Mucosa of stomach (tissue), 1 donor: Measurements from ENCODE around the gene ARHGAP15.

ENCODE experiments used
- H3K27me3 ChIP-seq: one replicate; pipeline ENCODE4 v1.7.0; 2013; ENCODE audit warnings: mild to moderate bottlenecking, low read length; ENCODE audit not compliant: control insufficient read depth, insufficient read depth
- H3K36me3 ChIP-seq: one replicate; pipeline ENCODE4 v1.7.0; 2013; ENCODE audit warnings: low read length; ENCODE audit not compliant: control insufficient read depth, insufficient read depth
- H3K4me1 ChIP-seq: one replicate; pipeline ENCODE4 v1.7.0; 2013; ENCODE audit warnings: mild to moderate bottlenecking, low read length; ENCODE audit not compliant: control insufficient read depth, insufficient read depth
- H3K4me3 ChIP-seq: one replicate; pipeline ENCODE4 v1.7.0; 2013; ENCODE audit warnings: low read length
- H3K9ac ChIP-seq: one replicate; pipeline ENCODE4 v1.7.0; 2013; ENCODE audit warnings: mild to moderate bottlenecking, low read length, moderate library complexity
- H3K9me3 ChIP-seq: one replicate; pipeline ENCODE4 v1.7.0; 2013; ENCODE audit warnings: mild to moderate bottlenecking, low read length, moderate library complexity; ENCODE audit not compliant: control insufficient read depth
- donor health status: Pancreatic carcinoma.

The ARHGAP15 gene

GRCh38 chr2:143480086-143480485 lies 350.9 kb downstream of the ARHGAP15 start:
- no peaks in the 10 kb centered on the region for H3K36me3 ChIP-seq
- H3K4me3 ChIP-seq, result no peak overlapping the region
- no peaks in the 10 kb centered on the region for H3K9me3 ChIP-seq
- no peak overlapping the region for H3K9ac ChIP-seq
- no peaks in the 10 kb centered on the region for H3K27me3 ChIP-seq
- no peaks in the 10 kb centered on the region for H3K4me1 ChIP-seq

- Histone ChIP-seq H3K9me3 (no peaks in the 10 kb centered on the region), H3K36me3 (no peaks in the 10 kb centered on the region), H3K9ac (no peak overlapping the region), H3K4me3 (no peak overlapping the region), H3K27me3 (no peaks in the 10 kb centered on the region), H3K4me1 (no peaks in the 10 kb centered on the region)
These were observed 351.5 kb downstream of the ARHGAP15 start for GRCh38 chr2:143480601-143481236.

GRCh38 chr2:143481237-143481623 lies 352.0 kb downstream of the ARHGAP15 start:
- Histone ChIP-seq H3K4me3 (no peak overlapping the region), H3K27me3 (no peaks in the 10 kb centered on the region), H3K9ac (no peak overlapping the region), H3K36me3 (no peaks in the 10 kb centered on the region), H3K9me3 (no peaks in the 10 kb centered on the region), H3K4me1 (no peaks in the 10 kb centered on the region)

- Histone ChIP-seq H3K27me3 (no peaks in the 10 kb centered on the region), H3K4me3 (no peak overlapping the region), H3K4me1 (no peaks in the 10 kb centered on the region), H3K9ac (no peak overlapping the region), H3K36me3 (no peaks in the 10 kb centered on the region), H3K9me3 (no peaks in the 10 kb centered on the region)
These were observed 352.5 kb downstream of the ARHGAP15 start for GRCh38 chr2:143481733-143482132.

- no peaks in the 10 kb centered on the region for H3K9me3 ChIP-seq
- no peaks in the 10 kb centered on the region for H3K4me1 ChIP-seq
- no peak overlapping the region for H3K4me3 ChIP-seq
- H3K36me3 ChIP-seq, result no peaks in the 10 kb centered on the region
- no peaks in the 10 kb centered on the region for H3K27me3 ChIP-seq
- H3K9ac ChIP-seq, result no peak overlapping the region
These were observed 353.1 kb downstream of the ARHGAP15 start for GRCh38 chr2:143482316-143482715.

GRCh38 chr2:143482771-143483170 lies 353.6 kb downstream of the ARHGAP15 start:
- no peak overlapping the region for H3K4me3 ChIP-seq
- H3K9ac ChIP-seq, result no peak overlapping the region
- no peaks in the 10 kb centered on the region for H3K9me3 ChIP-seq
- H3K4me1 ChIP-seq, result no peaks in the 10 kb centered on the region
- no peaks in the 10 kb centered on the region for H3K27me3 ChIP-seq
- H3K36me3 ChIP-seq, result no peaks in the 10 kb centered on the region

- H3K9ac ChIP-seq, result no peak overlapping the region
- no peak overlapping the region for H3K4me3 ChIP-seq
- H3K4me1 ChIP-seq, result no peaks in the 10 kb centered on the region
- H3K9me3 ChIP-seq, result no peaks in the 10 kb centered on the region
- H3K36me3 ChIP-seq, result no peaks in the 10 kb centered on the region
- H3K27me3 ChIP-seq, result no peaks in the 10 kb centered on the region
These were observed 357.8 kb downstream of the ARHGAP15 start for GRCh38 chr2:143486976-143487375.

- no peak overlapping the region for H3K9ac ChIP-seq
- H3K9me3 ChIP-seq, result no peaks in the 10 kb centered on the region
- H3K27me3 ChIP-seq, result no peaks in the 10 kb centered on the region
- no peak overlapping the region for H3K4me3 ChIP-seq
- no peaks in the 10 kb centered on the region for H3K4me1 ChIP-seq
- H3K36me3 ChIP-seq, result no peaks in the 10 kb centered on the region
These were observed 359.9 kb downstream of the ARHGAP15 start for GRCh38 chr2:143489145-143489544.

GRCh38 chr2:143491131-143491530 lies 361.9 kb downstream of the ARHGAP15 start:
- Histone ChIP-seq H3K27me3 (no peaks in the 10 kb centered on the region), H3K9ac (no peak overlapping the region), H3K4me1 (no peaks in the 10 kb centered on the region), H3K4me3 (no peak overlapping the region), H3K36me3 (no peaks in the 10 kb centered on the region), H3K9me3 (no peaks in the 10 kb centered on the region)

- no peaks in the 10 kb centered on the region for H3K9me3 ChIP-seq
- no peaks in the 10 kb centered on the region for H3K36me3 ChIP-seq
- H3K4me1 ChIP-seq, result no peaks in the 10 kb centered on the region
- H3K9ac ChIP-seq, result no peak overlapping the region
- H3K27me3 ChIP-seq, result no peaks in the 10 kb centered on the region
- no peak overlapping the region for H3K4me3 ChIP-seq
These were observed 364.1 kb downstream of the ARHGAP15 start for GRCh38 chr2:143493339-143493738.

- no peaks in the 10 kb centered on the region for H3K36me3 ChIP-seq
These were observed 368.5 kb downstream of the ARHGAP15 start for GRCh38 chr2:143497726-143498125.

GRCh38 chr2:143498496-143498895 lies 369.3 kb downstream of the ARHGAP15 start:
- Histone ChIP-seq H3K9ac (no peak overlapping the region), H3K4me3 (no peak overlapping the region)

More at GRCh38 chr2:143497726-143498125, 368.5 kb downstream of the ARHGAP15 start:
- no peaks in the 10 kb centered on the region for H3K4me1 ChIP-seq
- H3K27me3 ChIP-seq, result no peaks in the 10 kb centered on the region
- H3K9me3 ChIP-seq, result no peaks in the 10 kb centered on the region
- no peak overlapping the region for H3K4me3 ChIP-seq
- no peak overlapping the region for H3K9ac ChIP-seq

GRCh38 chr2:143499061-143499460 lies 369.8 kb downstream of the ARHGAP15 start:
- H3K27me3 ChIP-seq, result no peaks in the 10 kb centered on the region
- no peak overlapping the region for H3K4me3 ChIP-seq
- H3K9me3 ChIP-seq, result no peaks in the 10 kb centered on the region
- no peaks in the 10 kb centered on the region for H3K4me1 ChIP-seq
- no peaks in the 10 kb centered on the region for H3K36me3 ChIP-seq
- no peak overlapping the region for H3K9ac ChIP-seq

More at GRCh38 chr2:143498496-143498895, 369.3 kb downstream of the ARHGAP15 start:
- Histone ChIP-seq H3K27me3 (no peaks in the 10 kb centered on the region), H3K36me3 (no peaks in the 10 kb centered on the region), H3K9me3 (no peaks in the 10 kb centered on the region), H3K4me1 (no peaks in the 10 kb centered on the region)
